Measurements from ENCODE around the gene GRB2. TPM values are rescaled to one million over a fixed set of nuclear protein-coding genes. Genes with fewer than 3 reads are reported as not detected.

GRB2 gene
- polyA plus RNA-seq, 3 donors: 164 to 338 (median 262) TPM

DNA sequence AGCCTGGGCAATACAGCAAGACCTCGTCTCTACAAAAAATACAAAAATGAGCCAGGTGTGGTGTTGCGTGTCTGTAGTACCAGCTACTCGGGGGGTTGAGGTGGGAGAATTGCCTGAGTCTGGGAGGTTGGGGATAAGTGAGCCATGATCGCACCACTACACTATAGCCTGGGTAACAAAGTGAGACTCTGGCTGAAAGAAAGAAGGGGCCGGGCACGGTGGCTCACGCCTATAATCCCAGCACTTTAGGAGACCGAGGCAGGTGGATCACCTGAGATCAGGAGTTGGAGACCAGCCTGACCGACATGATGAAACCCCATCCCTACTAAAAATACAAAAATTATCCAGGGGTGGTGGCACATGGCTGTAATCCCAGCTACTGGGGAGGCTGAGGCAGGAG, 10.5 kb upstream of the GRB2 start:
- peaks cover 18 to 20% of the 10 kb centered on the region in 2 donors for H3K4me1 ChIP-seq (ENCODE audit: control insufficient read depth in 1 of 2, insufficient read depth in 2 of 2, low read length in 2 of 2)
- no peak overlapping the region for H3K27ac ChIP-seq (ENCODE audit: low read depth in 1 of 2, low read length in 2 of 2)
- H4K20me1 ChIP-seq (ENCODE audit: insufficient read depth, low read length): no peaks in the 10 kb centered on the region
- H3K36me3 ChIP-seq (replicated peaks in 1 of 2; ENCODE audit: control insufficient read depth in 1 of 2, insufficient read depth in 2 of 2, low read length in 2 of 2): no peaks in the 10 kb centered on the region
- no peak overlapping the region for H2AFZ ChIP-seq (ENCODE audit: insufficient read depth, low read depth, low read length, poor library complexity, severe bottlenecking)
- H3K9me3 ChIP-seq (replicated peaks in 1 of 2; ENCODE audit: control insufficient read depth in 1 of 2, insufficient read depth in 1 of 2, low read length in 2 of 2): no peaks in the 10 kb centered on the region
- no peaks in the 10 kb centered on the region for H3K27me3 ChIP-seq (ENCODE audit: control insufficient read depth in 2 of 2, insufficient read depth in 2 of 2, low read length in 2 of 2)
- H3K27ac Mint-ChIP-seq: peak overlapping the region in 1 of 7 donors; percentile 62
- H3K9me3 Mint-ChIP-seq: peaks cover 0 to 2% (median 0%) of the 10 kb centered on the region in 7 donors
- intact Hi-C loops (cut with micrococcal nuclease): no loop called here
- H3K4me3 ChIP-seq (replicated peaks in 1 of 3; ENCODE audit: low read depth in 2 of 3, low read length in 3 of 3): no peak overlapping the region
- H3K9ac ChIP-seq (ENCODE audit: insufficient read depth, low read length, poor library complexity, severe bottlenecking): no peak overlapping the region
- H3K27me3 Mint-ChIP-seq (ENCODE audit: low read depth in 3 of 3): peaks cover 0 to 3% (median 0%) of the 10 kb centered on the region in 3 donors
- H3K4me1 Mint-ChIP-seq: peaks cover 41% of the 10 kb centered on the region
- DNase-seq: no peak
- no peak overlapping the region for H3K4me2 ChIP-seq (replicated peaks; ENCODE audit: extremely low read depth, low read length, poor library complexity, severe bottlenecking)
- H3K79me2 ChIP-seq (ENCODE audit: insufficient read depth, low read length): peaks cover 4% of the 10 kb centered on the region
- TF ChIP-seq, protein P1, sequence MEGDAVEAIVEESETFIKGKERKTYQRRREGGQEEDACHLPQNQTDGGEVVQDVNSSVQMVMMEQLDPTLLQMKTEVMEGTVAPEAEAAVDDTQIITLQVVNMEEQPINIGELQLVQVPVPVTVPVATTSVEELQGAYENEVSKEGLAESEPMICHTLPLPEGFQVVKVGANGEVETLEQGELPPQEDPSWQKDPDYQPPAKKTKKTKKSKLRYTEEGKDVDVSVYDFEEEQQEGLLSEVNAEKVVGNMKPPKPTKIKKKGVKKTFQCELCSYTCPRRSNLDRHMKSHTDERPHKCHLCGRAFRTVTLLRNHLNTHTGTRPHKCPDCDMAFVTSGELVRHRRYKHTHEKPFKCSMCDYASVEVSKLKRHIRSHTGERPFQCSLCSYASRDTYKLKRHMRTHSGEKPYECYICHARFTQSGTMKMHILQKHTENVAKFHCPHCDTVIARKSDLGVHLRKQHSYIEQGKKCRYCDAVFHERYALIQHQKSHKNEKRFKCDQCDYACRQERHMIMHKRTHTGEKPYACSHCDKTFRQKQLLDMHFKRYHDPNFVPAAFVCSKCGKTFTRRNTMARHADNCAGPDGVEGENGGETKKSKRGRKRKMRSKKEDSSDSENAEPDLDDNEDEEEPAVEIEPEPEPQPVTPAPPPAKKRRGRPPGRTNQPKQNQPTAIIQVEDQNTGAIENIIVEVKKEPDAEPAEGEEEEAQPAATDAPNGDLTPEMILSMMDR (IDR thresholded peaks at IDR 0.05): no peak
- 100% methylated on average over 3 of the region's 9 CpGs for WGBS (ENCODE audit: insufficient coverage)
- H3K36me3 Mint-ChIP-seq: no peaks in the 10 kb centered on the region
- peak overlapping the region in 1 of 2 donors; percentile 24 for H3K4me3 Mint-ChIP-seq

DNA sequence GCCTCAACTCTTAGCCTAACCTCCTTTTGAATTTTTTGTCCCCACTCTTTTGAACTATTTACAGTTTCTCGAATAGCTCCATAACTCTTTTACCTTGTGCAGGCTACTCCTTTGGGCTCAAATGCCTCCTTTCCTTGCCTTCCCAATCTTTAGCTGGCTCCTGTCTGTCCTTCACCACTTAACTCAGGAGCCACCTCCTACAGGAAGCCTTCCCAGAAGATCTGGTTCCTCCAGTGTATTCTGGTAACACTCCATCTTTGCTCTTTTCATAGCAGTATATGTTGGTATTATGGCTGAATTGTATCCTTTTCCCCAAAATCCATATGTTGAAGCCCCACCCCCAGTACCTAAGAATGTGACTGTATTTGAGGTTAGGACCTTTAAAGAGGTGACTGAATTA, 9.0 kb upstream of the GRB2 start:
- H3K4me2 ChIP-seq (replicated peaks; ENCODE audit: extremely low read depth, low read length, poor library complexity, severe bottlenecking): no peak overlapping the region
- no peak overlapping the region for H3K27ac Mint-ChIP-seq

More for the DNA sequence above, 9.0 kb upstream of the GRB2 start:
- Histone ChIP-seq H3K79me2 (ENCODE audit: insufficient read depth, low read length) (peaks cover 4% of the 10 kb centered on the region), H3K4me3 (replicated peaks in 1 of 3; ENCODE audit: low read depth in 2 of 3, low read length in 3 of 3) (no peak overlapping the region), H3K4me1 (ENCODE audit: control insufficient read depth in 1 of 2, insufficient read depth in 2 of 2, low read length in 2 of 2) (peaks cover 18 to 20% of the 10 kb centered on the region in 2 donors), H3K9ac (ENCODE audit: insufficient read depth, low read length, poor library complexity, severe bottlenecking) (no peak overlapping the region), H2AFZ (ENCODE audit: insufficient read depth, low read depth, low read length, poor library complexity, severe bottlenecking) (no peak overlapping the region), H3K27me3 (ENCODE audit: control insufficient read depth in 2 of 2, insufficient read depth in 2 of 2, low read length in 2 of 2) (no peaks in the 10 kb centered on the region), H3K36me3 (replicated peaks in 1 of 2; ENCODE audit: control insufficient read depth in 1 of 2, insufficient read depth in 2 of 2, low read length in 2 of 2) (no peaks in the 10 kb centered on the region), H4K20me1 (ENCODE audit: insufficient read depth, low read length) (no peaks in the 10 kb centered on the region), H3K9me3 (replicated peaks in 1 of 2; ENCODE audit: control insufficient read depth in 1 of 2, insufficient read depth in 1 of 2, low read length in 2 of 2) (no peaks in the 10 kb centered on the region), H3K27ac (ENCODE audit: low read depth in 1 of 2, low read length in 2 of 2) (no peak overlapping the region)
- Mint-ChIP-seq H3K9me3 (no peaks in the 10 kb centered on the region), H3K27me3 (ENCODE audit: low read depth in 3 of 3) (peaks cover 0 to 2% (median 0%) of the 10 kb centered on the region in 3 donors), H3K4me3 (no peak overlapping the region), H3K36me3 (no peaks in the 10 kb centered on the region), H3K4me1 (peaks cover 41% of the 10 kb centered on the region)
- TF ChIP-seq, protein P1 (IDR thresholded peaks at IDR 0.05): no peak
- DNase-seq: no peak
- intact Hi-C loops (cut with micrococcal nuclease): no loop called here
- WGBS (ENCODE audit: insufficient coverage): 100% methylated on average over 1 of the region's 1 CpG
